Subcutaneous adipose tissue (tissue), 4 donors: ENCODE measurements around the gene BCL2. TPM values are rescaled to one million over a fixed set of nuclear protein-coding genes. Genes with fewer than 3 reads are reported as not detected.

Source experiments
- CTCF ChIP-seq: fragments of 450-650 bp; IDR thresholded peaks from one replicate; pipeline ENCODE4 v1.5.1; 2016; ENCODE audit warnings: low read depth, mild to moderate bottlenecking, control low read depth, antibody characterized with exemption, moderate library complexity
- total RNA-seq, 4 donors: library from RNA; depleted of rRNA; stranded (reverse); fragments of >200 nt; gene quantifications; one replicate each; pipeline ENCODE4 v1.1.0, GENCODE V29; 2016

Gene BCL2
- total RNA-seq, 4 donors from 2014 or later = 50.3 to 82.5 (median 55.9) TPM

DNA sequence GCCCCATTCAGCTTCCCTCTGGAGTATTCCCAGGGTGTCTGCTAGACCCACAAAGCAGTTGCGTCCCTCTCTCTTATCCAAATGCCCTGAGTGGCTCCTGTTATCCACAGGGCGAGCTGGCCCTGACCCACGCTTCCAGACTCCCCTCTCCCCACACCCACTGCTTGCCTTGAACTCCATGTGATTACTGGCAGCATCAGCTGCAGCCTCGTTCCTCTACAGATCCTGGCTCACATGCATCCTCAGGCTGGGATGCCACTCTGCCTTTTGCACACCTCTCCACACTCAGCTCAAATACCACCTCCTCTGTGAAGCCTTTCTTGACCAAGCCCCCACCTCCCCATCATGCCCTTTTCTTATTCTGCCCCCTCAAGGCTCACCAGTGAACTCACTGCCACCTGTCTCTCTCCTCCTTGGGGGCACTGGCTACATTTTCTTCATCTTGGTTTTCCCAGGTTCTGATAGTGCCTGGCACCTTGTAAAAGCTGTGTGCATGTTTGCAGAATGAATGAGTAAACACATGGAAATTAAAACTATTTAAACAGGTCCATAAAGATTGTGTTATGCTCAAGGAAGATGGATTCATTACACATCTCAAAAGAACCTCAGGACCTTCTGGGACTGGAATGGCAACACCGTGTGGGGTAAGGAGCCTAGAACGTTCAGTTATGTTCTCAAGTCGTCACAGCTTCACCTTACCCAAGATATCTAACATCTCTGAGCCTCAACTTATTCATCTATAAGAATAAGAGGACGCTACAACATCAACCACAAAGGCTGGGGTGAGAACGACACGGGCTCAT is 165.0 kb downstream of the BCL2 start:
- TF ChIP-seq CTCF = no peak

DNA sequence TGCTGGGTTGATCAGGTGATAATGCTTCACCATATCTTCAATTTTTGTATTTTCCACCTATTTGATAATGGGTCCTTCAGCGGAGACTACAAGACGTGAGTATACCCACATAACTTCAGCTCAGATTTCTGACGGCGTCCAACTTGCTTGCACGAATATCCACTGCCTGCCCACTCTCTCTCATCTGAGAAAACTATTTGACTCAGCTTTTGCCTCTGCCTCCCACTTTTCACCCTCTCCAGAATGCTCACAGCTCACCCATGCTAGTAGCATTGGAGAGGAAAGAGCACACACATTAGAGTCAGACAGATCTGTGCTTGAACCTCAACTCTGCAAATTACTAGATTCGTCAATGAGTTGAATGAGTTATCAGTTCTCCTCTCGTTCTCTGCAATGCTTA is 166.8 kb downstream of the BCL2 start:
- no peak for TF ChIP-seq CTCF

DNA sequence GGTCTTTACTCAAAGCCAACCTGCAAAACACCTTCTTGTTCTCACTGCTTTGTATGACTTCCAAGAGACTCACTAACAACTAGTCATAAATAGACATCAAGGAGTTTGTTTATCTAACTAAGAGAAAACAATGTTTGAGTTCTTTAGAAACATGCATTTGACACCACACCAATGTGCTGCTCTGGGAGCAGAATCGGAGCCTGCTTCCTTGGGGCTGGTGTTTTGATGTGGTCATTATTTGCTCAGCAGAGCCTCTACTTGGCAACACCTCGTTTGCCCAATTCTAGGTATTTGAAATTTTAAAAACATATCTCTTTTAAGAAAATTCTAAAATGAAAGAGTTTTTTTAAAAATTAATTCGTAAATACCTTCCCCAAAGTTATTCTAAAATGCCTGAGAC is 167.5 kb downstream of the BCL2 start:
- no peak for TF ChIP-seq CTCF

DNA sequence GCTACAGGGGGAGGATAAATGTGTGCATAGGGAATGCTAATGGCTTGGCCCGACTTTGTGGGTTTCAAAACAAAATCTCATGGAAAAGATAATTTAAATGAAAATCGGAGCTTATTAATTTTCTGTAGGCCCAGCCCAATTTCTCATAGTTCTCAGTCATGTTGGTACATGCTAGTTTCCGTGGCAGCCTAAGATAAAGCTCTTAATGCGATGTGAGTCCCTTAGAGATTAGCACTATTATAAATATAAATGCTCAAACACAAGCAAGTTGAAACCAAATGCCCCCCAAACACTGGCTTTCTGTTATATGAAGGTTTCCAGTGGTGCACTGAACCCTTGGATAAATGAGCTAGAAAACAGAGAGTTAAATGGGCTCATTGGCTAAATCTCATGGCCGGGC is 168.0 kb downstream of the BCL2 start:
- TF ChIP-seq CTCF = no peak

DNA sequence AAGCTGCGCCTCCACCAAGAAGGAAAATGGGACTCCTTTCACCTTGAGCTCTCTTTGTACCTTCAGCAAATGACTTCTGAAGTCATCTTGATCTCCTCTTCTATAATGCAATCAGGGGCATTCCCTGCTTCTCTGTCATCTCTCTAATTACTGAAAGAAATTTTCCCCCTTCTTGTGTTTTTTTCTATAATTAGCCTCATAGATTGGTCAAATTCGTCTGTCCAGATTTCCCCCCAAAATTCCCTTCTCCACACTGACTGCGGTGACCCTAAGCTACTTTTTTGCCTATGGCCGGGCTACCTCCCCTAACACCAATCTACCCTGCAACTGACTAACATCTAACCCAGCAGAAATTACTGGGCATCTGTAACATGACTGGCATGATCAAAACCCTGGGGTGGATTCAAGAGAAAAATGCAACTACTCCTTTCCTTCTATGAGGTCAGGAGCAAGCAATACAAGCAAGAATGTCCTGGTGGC is 168.6 kb downstream of the BCL2 start:
- no peak for TF ChIP-seq CTCF

DNA sequence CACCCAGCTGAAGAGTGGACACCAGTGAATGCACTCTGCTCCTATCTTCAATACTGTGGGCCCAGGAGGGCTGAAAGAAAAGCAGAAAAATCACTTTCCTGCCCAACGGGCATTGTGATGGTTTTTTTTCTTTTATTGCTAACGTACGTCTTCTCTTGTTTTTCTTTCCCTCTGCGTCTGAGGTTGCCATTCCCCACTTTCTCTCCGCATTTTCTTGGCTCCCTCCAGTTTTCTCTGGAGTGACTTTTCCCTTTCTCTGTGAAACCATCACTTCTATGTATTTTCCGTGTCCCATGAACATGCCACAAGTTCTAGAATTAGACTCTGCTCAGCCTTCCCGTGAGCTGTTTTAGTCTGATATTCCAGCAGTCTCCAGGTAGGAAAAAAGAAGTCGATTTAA is 169.2 kb downstream of the BCL2 start:
- TF ChIP-seq CTCF = no peak

GRCh38 chr18:63149302-63149587 is 170.3 kb downstream of the BCL2 start:
- no peak for TF ChIP-seq CTCF
